Prostate gland (tissue), 2 donors: ENCODE data around the gene RECK. TPM values are rescaled to one million over a fixed set of nuclear protein-coding genes. Genes with fewer than 3 reads are reported as not detected.

ENCODE experiments used
- DNase-seq: peaks from one replicate; pipeline ENCODE4 v3.0.0-alpha.2; 2019; ENCODE audit warnings: low spot score
- H3K27ac ChIP-seq, 2 donors: fragments of 200-600 bp; sonication (generic); 2 replicates each; pipeline ENCODE4 v1.5.1; 2017 to 2019
- H3K27me3 ChIP-seq: fragments of 200-600 bp; sonication (generic); replicated peaks from 2 replicates; pipeline ENCODE4 v1.5.1; 2019; ENCODE audit not compliant: insufficient read depth
- H3K36me3 ChIP-seq, 2 donors: fragments of 200-600 bp; sonication (generic); 1 replicate in 1 of 2; 2 replicates in 1 of 2; pipeline versions ENCODE4 v1.5.1 to v1.8.1; 2017 to 2019
- H3K4me1 ChIP-seq: fragments of 200-600 bp; sonication (generic); replicated peaks from 2 replicates; pipeline ENCODE4 v1.5.1; 2019
- H3K4me3 ChIP-seq, 2 donors: fragments of 200-600 bp; sonication (generic); 2 replicates each; pipeline ENCODE4 v1.5.1; 2017 to 2019
- H3K9me3 ChIP-seq: fragments of 200-600 bp; sonication (generic); 2 replicates; pipeline ENCODE4 v1.5.1; 2017
- CTCF ChIP-seq, 4 experiments: fragments of 200-600 bp in 2 of 4; fragments of 450-650 bp in 2 of 4; sonication (generic) in 2 of 4; IDR thresholded peaks; 1 replicate in 3 of 4; 2 replicates in 1 of 4; pipeline ENCODE4 v1.5.1; 2016 to 2019; ENCODE audit warnings: antibody characterized with exemption in 4 of 4, mild to moderate bottlenecking in 2 of 4, moderate library complexity in 2 of 4
- POLR2A ChIP-seq: fragments of 450-650 bp; IDR thresholded peaks from one replicate; pipeline ENCODE4 v1.6.1; 2016; ENCODE audit warnings: antibody characterized with exemption, mild to moderate bottlenecking
- POLR2AphosphoS5 ChIP-seq: sonication (generic); formaldehyde crosslinking; IDR thresholded peaks from one replicate; pipeline ENCODE4 v1.6.1; 2017; ENCODE audit warnings: antibody characterized with exemption
- WGBS: methylation state at CpG from one replicate; pipeline ENCODE4 v1.1.5; 2018; 5-methylcytosine and 5-hydroxymethylcytosine counted together
- intact Hi-C: fragments of 100-400 bp; cut with DNase I; formaldehyde crosslinking; loops from one replicate; pipeline ENCODE4 v1.14.2; 2022
- total RNA-seq, 2 donors: library from RNA; depleted of rRNA; stranded (reverse); fragments of >200 nt; gene quantifications; one replicate each; pipeline ENCODE4 v1.1.0, GENCODE V29; 2016

The RECK gene
- total RNA-seq, 2 donors from 2014 or later, result 6.1 to 7.7 TPM

DNA sequence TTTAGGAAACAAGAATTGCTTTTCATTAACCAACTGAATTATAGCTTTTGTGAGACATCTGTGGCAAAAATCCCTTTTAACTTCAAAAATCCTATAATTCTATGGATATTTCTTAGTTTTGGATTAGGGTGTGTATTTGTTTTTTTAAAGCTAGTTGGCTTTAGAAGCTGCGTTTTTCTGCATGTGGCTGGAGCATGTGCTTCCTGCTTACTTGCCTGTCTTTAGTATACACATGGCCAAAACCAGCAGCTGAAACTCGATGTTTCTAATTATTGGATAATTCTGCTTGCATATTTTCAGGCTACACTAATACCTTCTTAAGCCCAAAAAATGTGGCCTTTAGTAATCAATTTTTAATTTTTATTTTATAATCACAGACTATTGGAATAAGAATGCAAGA, 8.9 kb downstream of the RECK start:
- intact Hi-C loops, result no loop called here
- Histone ChIP-seq H3K27me3 (no peaks in the 10 kb centered on the region), H3K9me3 (no peaks in the 10 kb centered on the region), H3K36me3 (no peaks in the 10 kb centered on the region), H3K4me3 (no peak overlapping the region), H3K27ac (no peak overlapping the region), H3K4me1 (no peaks in the 10 kb centered on the region)
- TF ChIP-seq POLR2A (no peak), POLR2AphosphoS5 (no peak)
- WGBS, result 62% methylated on average over 2 of the region's 2 CpGs
- no peak for DNase-seq

DNA sequence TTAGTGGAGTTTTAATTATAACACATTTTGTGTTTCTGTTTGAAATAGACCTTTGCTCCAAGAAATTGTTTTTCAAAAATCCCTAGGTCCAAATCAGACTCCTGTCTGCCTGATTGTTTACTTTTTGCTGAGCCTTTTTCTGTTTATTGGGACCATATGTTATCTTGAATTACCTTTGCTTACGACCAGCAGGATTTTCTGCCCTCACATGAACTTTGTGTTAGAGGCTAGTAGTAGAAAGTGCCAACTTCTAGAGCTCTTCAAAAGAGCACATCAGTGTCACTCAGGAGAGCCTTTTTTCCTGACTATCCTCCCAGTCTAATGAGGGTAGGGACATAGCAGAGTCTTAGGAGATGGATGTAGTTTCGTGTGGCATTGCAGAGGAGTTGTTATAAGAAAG, 10.2 kb downstream of the RECK start:
- Histone ChIP-seq H3K9me3 (no peaks in the 10 kb centered on the region), H3K4me3 (no peak overlapping the region), H3K27me3 (no peaks in the 10 kb centered on the region), H3K27ac (no peak overlapping the region), H3K36me3 (no peaks in the 10 kb centered on the region), H3K4me1 (no peaks in the 10 kb centered on the region)
- no peak for DNase-seq
- WGBS, result 58% methylated on average over 2 of the region's 2 CpGs
- no peak for TF ChIP-seq CTCF (IDR thresholded peaks at IDR 0.05)
- no peak for TF ChIP-seq POLR2A
- no peak for TF ChIP-seq POLR2AphosphoS5
- intact Hi-C loops, result no loop called here

GRCh38 chr9:36049408-36049807, 12.7 kb downstream of the RECK start:
- no peak for DNase-seq
- intact Hi-C loops, result no loop called here
- H3K9me3 ChIP-seq, result no peaks in the 10 kb centered on the region
- 77% methylated on average over 4 of the region's 4 CpGs for WGBS
- no peaks in the 10 kb centered on the region for H3K4me1 ChIP-seq
- H3K27me3 ChIP-seq, result no peaks in the 10 kb centered on the region
- H3K27ac ChIP-seq, result no peak overlapping the region
- TF ChIP-seq POLR2A (no peak), CTCF (IDR thresholded peaks at IDR 0.05) (no peak), POLR2AphosphoS5 (no peak)
- H3K36me3 ChIP-seq, result no peaks in the 10 kb centered on the region
- no peak overlapping the region for H3K4me3 ChIP-seq

DNA sequence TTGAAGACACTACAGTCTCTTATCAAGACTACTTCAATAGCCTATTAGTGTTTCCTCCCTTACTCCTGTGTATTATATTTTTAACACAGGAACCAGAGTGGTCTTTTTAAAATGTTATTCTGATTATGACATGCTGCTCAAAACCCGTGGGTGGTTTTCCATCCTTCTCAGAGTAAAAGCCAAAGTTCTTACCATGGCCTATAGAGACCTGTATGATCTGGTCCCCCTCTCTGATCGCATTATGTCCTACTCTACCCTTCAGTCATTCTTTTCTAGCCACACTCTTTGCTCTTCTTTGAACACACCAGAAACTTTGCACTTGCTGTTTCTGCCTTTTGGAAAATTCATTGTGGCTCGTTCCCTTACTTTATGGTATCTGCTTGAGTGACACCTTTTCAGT, 13.8 kb downstream of the RECK start:
- DNase-seq, result no peak
- 77% methylated on average over 3 of the region's 3 CpGs for WGBS
- Histone ChIP-seq H3K4me1 (no peaks in the 10 kb centered on the region), H3K4me3 (no peak overlapping the region), H3K27ac (no peak overlapping the region), H3K27me3 (no peaks in the 10 kb centered on the region), H3K9me3 (no peaks in the 10 kb centered on the region), H3K36me3 (no peaks in the 10 kb centered on the region)
- TF ChIP-seq POLR2A, result no peak
- no peak for TF ChIP-seq POLR2AphosphoS5
- no peak for TF ChIP-seq CTCF (IDR thresholded peaks at IDR 0.05)
- intact Hi-C loops, result no loop called here

- Histone ChIP-seq H3K27me3 (no peaks in the 10 kb centered on the region), H3K9me3 (no peaks in the 10 kb centered on the region), H3K4me3 (no peak overlapping the region), H3K27ac (no peak overlapping the region), H3K4me1 (no peaks in the 10 kb centered on the region), H3K36me3 (no peaks in the 10 kb centered on the region)
- intact Hi-C loops, result no loop called here
- TF ChIP-seq POLR2AphosphoS5 (no peak), CTCF (IDR thresholded peaks at IDR 0.05) (no peak), POLR2A (no peak)
- WGBS, result 61% methylated on average over 2 of the region's 2 CpGs
- DNase-seq, result no peak
Observed at GRCh38 chr9:36051317-36051716, 14.6 kb downstream of the RECK start.
